Neuron (in vitro differentiated cells): ENCODE data around the gene ZNF205.
A peak's percentile ranks its signal among the peaks of the same experiment; 100 is the strongest.

Experiments
- H2AFZ ChIP-seq: one replicate; pipeline ENCODE4 v1.6.1; 2013; ENCODE audit warnings: low read depth, mild to moderate bottlenecking, inconsistent platforms, low read length, moderate library complexity
- H3K27me3 ChIP-seq: one replicate; pipeline ENCODE4 v1.6.1; 2013; ENCODE audit warnings: low read length; ENCODE audit not compliant: insufficient read depth
- H3K36me3 ChIP-seq: one replicate; pipeline ENCODE4 v1.6.1; 2013; ENCODE audit warnings: low read length; ENCODE audit not compliant: insufficient read depth
- H3K4me1 ChIP-seq: one replicate; pipeline ENCODE4 v1.6.1; 2013; ENCODE audit warnings: low read length; ENCODE audit not compliant: insufficient read depth
- H3K4me3 ChIP-seq: 2 replicates; pipeline ENCODE4 v1.5.1; 2013; ENCODE audit warnings: mild to moderate bottlenecking, low read length, moderate library complexity
- H3K9me3 ChIP-seq: one replicate; pipeline ENCODE4 v1.6.1; 2013; ENCODE audit warnings: low read length

The ZNF205 gene

DNA sequence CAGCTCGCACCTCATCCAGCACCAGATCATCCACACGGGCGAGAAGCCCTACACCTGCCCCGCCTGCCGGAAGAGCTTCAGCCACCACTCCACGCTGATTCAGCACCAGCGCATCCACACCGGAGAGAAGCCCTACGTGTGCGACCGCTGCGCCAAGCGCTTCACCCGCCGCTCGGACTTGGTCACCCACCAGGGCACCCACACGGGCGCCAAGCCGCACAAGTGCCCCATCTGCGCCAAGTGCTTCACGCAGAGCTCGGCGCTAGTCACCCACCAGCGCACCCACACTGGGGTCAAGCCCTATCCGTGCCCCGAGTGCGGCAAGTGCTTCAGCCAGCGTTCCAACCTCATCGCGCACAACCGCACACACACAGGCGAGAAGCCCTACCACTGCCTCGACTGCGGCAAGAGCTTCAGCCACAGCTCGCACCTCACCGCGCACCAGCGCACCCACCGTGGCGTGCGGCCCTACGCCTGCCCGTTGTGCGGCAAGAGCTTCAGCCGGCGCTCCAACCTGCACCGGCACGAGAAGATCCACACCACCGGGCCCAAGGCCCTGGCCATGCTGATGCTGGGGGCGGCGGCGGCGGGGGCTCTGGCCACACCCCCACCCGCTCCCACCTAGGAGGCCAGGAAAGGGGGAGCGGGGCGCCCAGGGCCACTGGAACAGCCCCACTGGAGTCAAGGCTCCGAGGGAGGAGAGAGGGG lies 7.5 kb downstream of the ZNF205 start:
- no peak overlapping the region for H3K4me3 ChIP-seq
- H3K27me3 ChIP-seq, result no peaks in the 10 kb centered on the region
- no peak overlapping the region for H2AFZ ChIP-seq
- H3K4me1 ChIP-seq, result peaks cover 9% of the 10 kb centered on the region
- H3K36me3 ChIP-seq, result peaks cover 27% of the 10 kb centered on the region
- no peaks in the 10 kb centered on the region for H3K9me3 ChIP-seq

DNA sequence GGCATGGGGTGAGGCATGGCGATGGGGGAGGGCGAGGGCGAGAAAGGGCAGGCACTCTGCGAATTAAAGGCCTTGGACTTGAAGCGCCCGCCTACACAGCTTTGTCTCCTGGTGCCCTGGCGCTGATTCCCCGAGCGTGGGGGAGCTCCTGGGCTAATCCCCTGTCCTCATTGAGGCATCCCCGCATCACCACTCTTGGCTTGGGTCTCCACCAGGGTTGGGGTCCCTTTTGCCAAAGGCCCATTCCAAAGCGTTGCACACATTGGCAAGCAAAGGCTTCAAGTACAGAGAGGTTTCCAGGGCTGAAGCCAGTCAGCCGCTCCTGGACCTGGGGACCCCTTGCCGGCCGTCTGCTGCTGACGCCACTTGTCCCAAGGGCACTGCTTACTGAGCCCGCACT lies 8.0 kb downstream of the ZNF205 start:
- Histone ChIP-seq H3K4me1 (peaks cover 13% of the 10 kb centered on the region), H3K4me3 (no peak overlapping the region), H2AFZ (no peak overlapping the region), H3K9me3 (no peaks in the 10 kb centered on the region), H3K36me3 (peaks cover 27% of the 10 kb centered on the region), H3K27me3 (no peaks in the 10 kb centered on the region)

- Histone ChIP-seq H3K4me3 (no peak overlapping the region), H3K9me3 (no peaks in the 10 kb centered on the region), H3K4me1 (peaks cover 14% of the 10 kb centered on the region), H2AFZ (no peak overlapping the region), H3K36me3 (peaks cover 25% of the 10 kb centered on the region), H3K27me3 (no peaks in the 10 kb centered on the region)
Observed at GRCh38 chr16:3121851-3122467, 9.6 kb downstream of the ZNF205 start.

DNA sequence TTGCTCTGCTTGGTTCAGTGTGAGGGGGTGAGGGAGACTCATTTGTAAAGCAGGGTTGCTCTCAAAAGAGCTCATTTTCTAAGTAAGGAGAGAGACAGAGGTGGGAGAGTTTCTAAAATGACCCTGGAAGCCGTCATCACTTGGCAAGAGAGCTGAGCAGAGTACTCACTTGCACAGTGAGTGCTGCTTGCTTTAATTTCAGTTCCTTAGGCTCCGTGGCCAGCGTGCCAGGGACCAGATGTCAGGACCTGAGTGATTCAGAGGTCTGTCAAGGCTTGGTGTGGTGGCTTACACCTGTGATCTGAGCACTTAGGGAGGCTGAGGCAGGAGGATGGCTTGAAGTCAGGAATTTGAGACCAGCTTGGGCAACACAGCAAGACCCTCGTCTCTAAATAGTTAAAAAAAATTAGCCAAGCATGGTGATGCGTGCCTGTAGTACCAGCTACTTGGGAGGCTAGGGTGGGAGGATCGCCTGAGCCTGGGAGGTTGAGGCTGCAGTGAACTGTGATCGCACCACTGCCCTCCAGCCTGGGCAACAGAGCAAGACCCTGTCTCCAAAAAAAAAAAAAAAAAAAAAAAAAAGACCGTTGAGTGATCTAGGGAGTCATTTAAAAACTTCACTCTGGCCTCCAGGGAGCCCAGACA lies 10.7 kb downstream of the ZNF205 start:
- no peaks in the 10 kb centered on the region for H3K9me3 ChIP-seq
- no peaks in the 10 kb centered on the region for H3K27me3 ChIP-seq
- H3K4me3 ChIP-seq, result no peak overlapping the region
- peaks cover 14% of the 10 kb centered on the region for H3K4me1 ChIP-seq
- H3K36me3 ChIP-seq, result peaks cover 29% of the 10 kb centered on the region
- no peak overlapping the region for H2AFZ ChIP-seq

- Histone ChIP-seq H2AFZ (peak overlapping the region; percentile 21), H3K36me3 (peaks cover 39% of the 10 kb centered on the region), H3K4me1 (peaks cover 16% of the 10 kb centered on the region), H3K4me3 (peak overlapping the region; percentile 83), H3K9me3 (no peaks in the 10 kb centered on the region), H3K27me3 (no peaks in the 10 kb centered on the region)
Observed at GRCh38 chr16:3123986-3124886, 11.8 kb downstream of the ZNF205 start.

DNA sequence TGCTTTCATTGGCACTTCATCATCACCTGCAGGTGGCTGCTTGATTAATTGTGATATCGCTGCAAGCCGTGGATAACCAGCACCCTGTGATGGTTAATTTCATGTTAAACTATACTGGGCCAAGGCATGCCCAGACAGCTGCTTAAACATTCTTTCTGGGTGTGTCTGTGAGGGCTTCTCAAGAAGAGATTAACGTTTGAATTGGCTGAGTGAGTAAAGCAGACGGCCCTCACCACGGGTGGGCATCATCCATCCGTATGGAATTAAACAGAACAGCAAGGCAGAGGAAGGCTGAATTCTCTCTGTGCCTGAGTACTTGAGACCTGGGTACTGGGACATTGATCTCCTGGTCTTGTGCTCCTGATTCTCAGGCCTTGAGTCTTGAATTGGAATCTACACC lies 15.4 kb downstream of the ZNF205 start:
- Histone ChIP-seq H3K4me3 (no peak overlapping the region), H3K36me3 (peaks cover 34% of the 10 kb centered on the region), H3K27me3 (no peaks in the 10 kb centered on the region)

GRCh38 chr16:3129137-3130131 lies 17.0 kb downstream of the ZNF205 start:
- no peaks in the 10 kb centered on the region for H3K27me3 ChIP-seq
- no peak overlapping the region for H2AFZ ChIP-seq
- no peak overlapping the region for H3K4me3 ChIP-seq
- peaks cover 20% of the 10 kb centered on the region for H3K4me1 ChIP-seq
- H3K36me3 ChIP-seq, result peaks cover 34% of the 10 kb centered on the region
- no peaks in the 10 kb centered on the region for H3K9me3 ChIP-seq

More for the DNA sequence above, 15.4 kb downstream of the ZNF205 start:
- no peak overlapping the region for H2AFZ ChIP-seq
- peaks cover 18% of the 10 kb centered on the region for H3K4me1 ChIP-seq
- H3K9me3 ChIP-seq, result no peaks in the 10 kb centered on the region

DNA sequence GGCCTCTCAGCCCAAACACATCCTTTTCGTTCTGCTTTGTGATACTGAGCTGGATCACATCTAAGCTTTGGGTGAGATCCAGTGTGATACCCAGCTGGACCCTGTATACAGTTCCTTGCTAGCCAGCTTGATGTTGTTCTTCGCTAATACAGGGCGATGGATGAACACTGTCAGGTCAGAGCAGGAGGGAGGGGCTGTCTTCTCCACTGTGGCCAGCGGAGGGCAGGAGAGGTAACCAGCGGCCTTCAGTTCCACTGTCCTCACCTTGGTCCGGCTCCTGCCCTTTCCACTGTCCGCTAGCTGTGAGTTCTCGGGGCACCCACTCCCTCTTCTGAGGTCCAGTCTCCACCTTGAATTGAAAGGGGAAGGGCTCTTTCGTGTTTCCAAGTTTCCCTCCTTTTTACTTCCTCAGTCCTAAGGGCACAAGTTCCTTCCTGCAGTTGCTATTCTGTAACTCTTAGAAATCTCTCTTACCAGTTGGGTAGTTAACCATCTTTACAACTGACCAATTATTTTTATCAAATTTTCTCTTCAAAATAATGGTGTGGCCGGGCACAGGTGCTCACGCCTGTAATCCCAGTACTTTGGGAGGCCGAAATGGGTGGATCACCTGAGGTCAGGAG lies 19.5 kb downstream of the ZNF205 start:
- peaks cover 27% of the 10 kb centered on the region for H3K36me3 ChIP-seq
- peaks cover 23% of the 10 kb centered on the region for H3K4me1 ChIP-seq
- no peak overlapping the region for H2AFZ ChIP-seq
- no peaks in the 10 kb centered on the region for H3K9me3 ChIP-seq
- no peak overlapping the region for H3K4me3 ChIP-seq
- no peaks in the 10 kb centered on the region for H3K27me3 ChIP-seq

GRCh38 chr16:3133844-3134243 lies 21.5 kb downstream of the ZNF205 start:
- Histone ChIP-seq H2AFZ (no peak overlapping the region), H3K27me3 (no peaks in the 10 kb centered on the region), H3K4me1 (peaks cover 42% of the 10 kb centered on the region), H3K9me3 (no peaks in the 10 kb centered on the region), H3K4me3 (peak overlapping the region; percentile 90), H3K36me3 (peaks cover 13% of the 10 kb centered on the region)

GRCh38 chr16:3134338-3135125 lies 22.1 kb downstream of the ZNF205 start, which contains the start of gene ZNF213:
ZNF213 (plus strand) TSS chr16:3135029; CDS start chr16:3137281, 2,252 bp downstream.
- Histone ChIP-seq H2AFZ (peak within 1 kb of the TSS; percentile 90), H3K4me3 (peak within 1 kb of the TSS; percentile 90), H3K27me3 (no peaks in the 10 kb centered on the region)

GRCh38 chr16:3135126-3135715 lies 22.8 kb downstream of the ZNF205 start:
- H3K36me3 ChIP-seq, result peaks cover 11% of the 10 kb centered on the region
- peak overlapping the region; percentile 90 for H3K4me3 ChIP-seq
- peak overlapping the region; percentile 90 for H2AFZ ChIP-seq
- H3K9me3 ChIP-seq, result no peaks in the 10 kb centered on the region
- H3K27me3 ChIP-seq, result no peaks in the 10 kb centered on the region
- H3K4me1 ChIP-seq, result peaks cover 39% of the 10 kb centered on the region

More at GRCh38 chr16:3134338-3135125, 22.1 kb downstream of the ZNF205 start, which contains the start of gene ZNF213:
- peaks cover 12% of the 10 kb centered on the region for H3K36me3 ChIP-seq
- H3K9me3 ChIP-seq, result no peaks in the 10 kb centered on the region
- peaks cover 39% of the 10 kb centered on the region for H3K4me1 ChIP-seq
